HEK293 (cell line): ENCODE measurements around the gene IL17REL.

Experiments
- CTCF ChIA-PET: fragments of 350-600 bp; formaldehyde crosslinking; extraction: SDS; loops from one replicate; lab custom pipeline; 2021; ENCODE audit warnings: antibody characterized with exemption; lab: Yijun Ruan, JAX
- POLR2A ChIA-PET: fragments of 300-600 bp; formaldehyde crosslinking; extraction: SDS; loops from one replicate; lab custom pipeline; 2020; ENCODE audit warnings: antibody characterized with exemption, inconsistent platforms; lab: Yijun Ruan, JAX
- H3K27ac ChIP-seq: fragments of 200-500 bp; sonication (Bioruptor generic); 2 replicates; pipeline ENCODE4 v1.5.1; 2014; ENCODE audit warnings: low read depth, low read length, control low read depth, inconsistent platforms; ENCODE audit errors: extremely low read depth
- H3K36me3 ChIP-seq, 2 experiments: fragments of 200-500 bp in 1 of 2; sonication (Bioruptor generic) in 1 of 2; 1 replicate in 1 of 2; 2 replicates in 1 of 2; pipeline ENCODE4 v1.5.1; 2014 to 2017; ENCODE audit warnings: inconsistent platforms in 2 of 2, low read length in 2 of 2; ENCODE audit not compliant: control insufficient read depth in 2 of 2, insufficient read depth in 1 of 2
- H3K4me1 ChIP-seq: fragments of 200-500 bp; sonication (Bioruptor generic); 2 replicates; pipeline ENCODE4 v1.5.1; 2014; ENCODE audit warnings: mild to moderate bottlenecking, low read length, inconsistent platforms; ENCODE audit not compliant: control insufficient read depth, insufficient read depth
- H3K4me3 ChIP-seq: 2 replicates; pipeline ENCODE4 v1.5.1; 2011; ENCODE audit warnings: low read depth, mild to moderate bottlenecking, control low read depth, low read length, moderate library complexity
- H3K9me3 ChIP-seq: fragments of 200-500 bp; sonication (Bioruptor generic); 2 replicates; pipeline ENCODE4 v1.5.1; 2014; ENCODE audit warnings: low read depth, low read length, inconsistent platforms; ENCODE audit not compliant: control insufficient read depth, insufficient read depth
- EGR2 ChIP-seq: fragments of 450-650 bp; formaldehyde crosslinking; IDR thresholded peaks from 2 replicates; pipeline ENCODE4 v1.5.1; 2016; ENCODE audit warnings: low read depth, missing biosample characterization, missing genetic modification characterization
- INSM2 ChIP-seq: fragments of 450-650 bp; formaldehyde crosslinking; IDR thresholded peaks from 2 replicates; pipeline ENCODE4 v1.5.1; 2016; ENCODE audit warnings: missing biosample characterization, missing genetic modification characterization
- KLF16 ChIP-seq: fragments of 450-650 bp; formaldehyde crosslinking; IDR thresholded peaks from 2 replicates; pipeline ENCODE4 v1.5.1; 2017; ENCODE audit warnings: missing biosample characterization, missing genetic modification characterization
- MZF1 ChIP-seq: fragments of 450-650 bp; formaldehyde crosslinking; IDR thresholded peaks from 2 replicates; pipeline ENCODE4 v1.5.1; 2017; ENCODE audit warnings: missing biosample characterization, missing genetic modification characterization, borderline replicate concordance
- OVOL3 ChIP-seq: fragments of 450-650 bp; formaldehyde crosslinking; IDR thresholded peaks from 2 replicates; pipeline ENCODE4 v1.5.1; 2016; ENCODE audit warnings: missing biosample characterization, missing genetic modification characterization
- TRIM28 ChIP-seq: IDR thresholded peaks from 2 replicates; pipeline ENCODE4 v1.6.1; 2011; ENCODE audit warnings: low read length, control low read depth, borderline replicate concordance
- YY2 ChIP-seq: fragments of 450-650 bp; formaldehyde crosslinking; IDR thresholded peaks from 2 replicates; pipeline ENCODE4 v1.5.1; 2016; ENCODE audit warnings: missing biosample characterization, missing genetic modification characterization
- ZBTB8A ChIP-seq: fragments of 450-650 bp; formaldehyde crosslinking; IDR thresholded peaks from 2 replicates; pipeline ENCODE4 v1.5.1; 2016; ENCODE audit warnings: missing biosample characterization, missing genetic modification characterization
- ZFHX2 ChIP-seq: fragments of 450-650 bp; formaldehyde crosslinking; conservative IDR thresholded peaks from 2 replicates; pipeline ENCODE4 v1.5.1; 2016; ENCODE audit warnings: missing biosample characterization, missing genetic modification characterization
- ZFP37 ChIP-seq: fragments of 450-650 bp; formaldehyde crosslinking; IDR thresholded peaks from 2 replicates; pipeline ENCODE4 v1.5.1; 2016; ENCODE audit warnings: missing biosample characterization, missing genetic modification characterization
- ZIC2 ChIP-seq: fragments of 450-650 bp; formaldehyde crosslinking; IDR thresholded peaks from 2 replicates; pipeline ENCODE4 v1.5.1; 2016; ENCODE audit warnings: missing biosample characterization, missing genetic modification characterization
- ZNF10 ChIP-seq: fragments of 450-650 bp; formaldehyde crosslinking; IDR thresholded peaks from 2 replicates; pipeline ENCODE4 v1.5.1; 2017; ENCODE audit warnings: missing biosample characterization, missing genetic modification characterization
- ZNF140 ChIP-seq: fragments of 450-650 bp; formaldehyde crosslinking; IDR thresholded peaks from 2 replicates; pipeline ENCODE4 v1.5.1; 2016; ENCODE audit warnings: missing biosample characterization, missing genetic modification characterization
- ZNF18 ChIP-seq: fragments of 450-650 bp; formaldehyde crosslinking; IDR thresholded peaks from 2 replicates; pipeline ENCODE4 v1.5.1; 2016; ENCODE audit warnings: missing biosample characterization, missing genetic modification characterization
- ZNF19 ChIP-seq: fragments of 450-650 bp; formaldehyde crosslinking; IDR thresholded peaks from 2 replicates; pipeline ENCODE4; 2016; ENCODE audit warnings: missing biosample characterization, missing genetic modification characterization, low read depth
- ZNF26 ChIP-seq: fragments of 450-650 bp; formaldehyde crosslinking; IDR thresholded peaks from 2 replicates; pipeline ENCODE4 v1.5.1; 2016; ENCODE audit warnings: missing biosample characterization, missing genetic modification characterization
- ZNF398 ChIP-seq: fragments of 450-650 bp; formaldehyde crosslinking; IDR thresholded peaks from 2 replicates; pipeline ENCODE4 v1.5.1; 2017; ENCODE audit warnings: missing biosample characterization, missing genetic modification characterization
- ZNF426 ChIP-seq: fragments of 450-650 bp; formaldehyde crosslinking; IDR thresholded peaks from 2 replicates; pipeline ENCODE4 v1.5.1; 2017; ENCODE audit warnings: missing biosample characterization, missing genetic modification characterization, mild to moderate bottlenecking, inconsistent platforms, moderate library complexity
- ZNF514 ChIP-seq: fragments of 450-650 bp; formaldehyde crosslinking; IDR thresholded peaks from 2 replicates; pipeline ENCODE4 v1.5.1; 2016; ENCODE audit warnings: missing biosample characterization, missing genetic modification characterization
- ZNF518A ChIP-seq: fragments of 450-650 bp; formaldehyde crosslinking; conservative IDR thresholded peaks from 2 replicates; pipeline ENCODE4 v1.5.1; 2016; ENCODE audit warnings: low read depth, missing biosample characterization, missing genetic modification characterization
- ZNF530 ChIP-seq: fragments of 450-650 bp; formaldehyde crosslinking; IDR thresholded peaks from 2 replicates; pipeline ENCODE4 v1.5.1; 2016; ENCODE audit warnings: low read depth, missing biosample characterization, missing genetic modification characterization
- ZNF558 ChIP-seq: fragments of 450-650 bp; formaldehyde crosslinking; IDR thresholded peaks from 2 replicates; pipeline ENCODE4 v1.5.1; 2016; ENCODE audit warnings: missing biosample characterization, missing genetic modification characterization
- ZNF654 ChIP-seq: fragments of 450-650 bp; formaldehyde crosslinking; IDR thresholded peaks from 2 replicates; pipeline ENCODE4 v1.5.1; 2016; ENCODE audit warnings: low read depth, missing biosample characterization, missing genetic modification characterization
- ZNF664 ChIP-seq: fragments of 450-650 bp; formaldehyde crosslinking; IDR thresholded peaks from 2 replicates; pipeline ENCODE4 v1.5.1; 2016; ENCODE audit warnings: missing biosample characterization, missing genetic modification characterization

Gene IL17REL

GRCh38 chr22:49981799-49982198 is 30.8 kb downstream of the IL17REL start (continued):
- TF ChIP-seq ZNF664 (0 out of 2 replicates have a peak, but pooled peaks have one; percentile 51), OVOL3 (peak; percentile 17; the same call in 1 of the 2 replicates), ZNF558 (tag by site-specific recombination) (0 out of 2 replicates have a peak, but pooled peaks have one; percentile 55), ZNF518A (tag by site-specific recombination) (peak; percentile 88), ZNF530 (tag by site-specific recombination) (0 out of 2 replicates have a peak, but pooled peaks have one; percentile 13), ZFP37 (0 out of 2 replicates have a peak, but pooled peaks have one; percentile 30), ZNF654 (tag by site-specific recombination) (peak; percentile 11; the same call in 1 of the 2 replicates), ZNF426 (tag by site-specific recombination) (peak; percentile 88), ZNF140 (peak; percentile 64; the same call in 1 of the 2 replicates)

- ChIA-PET POLR2A (no interaction called here), CTCF (interaction anchor here (0.7 to 1.4 kb wide), 11 partner anchors 8 to 211 kb away, joined by 3 to 11 read pairs (median 4); no protein-coding TSS in a partner anchor)
- no peak overlapping the region for H3K27ac ChIP-seq
- no peaks in the 10 kb centered on the region for H3K36me3 ChIP-seq
- H3K9me3 ChIP-seq, result no peaks in the 10 kb centered on the region; the same call in 1 of the 2 replicates
- H3K4me3 ChIP-seq, result no peak overlapping the region
- no peaks in the 10 kb centered on the region for H3K4me1 ChIP-seq
- TF ChIP-seq ZNF18 (tag by site-specific recombination) (no peak), ZNF426 (tag by site-specific recombination) (no peak), ZBTB8A (tag by site-specific recombination) (no peak), ZIC2 (tag by site-specific recombination) (no peak), ZNF19 (tag by site-specific recombination) (no peak), INSM2 (tag by site-specific recombination) (no peak), ZFHX2 (tag by site-specific recombination) (no peak), KLF16 (no peak), ZNF398 (tag by site-specific recombination) (no peak), ZNF26 (no peak), TRIM28 (peak; percentile 64; the same call in 1 of the 2 replicates), ZNF10 (tag by site-specific recombination) (no peak), MZF1 (tag by site-specific recombination) (no peak), EGR2 (no peak), ZNF514 (tag by site-specific recombination) (no peak), YY2 (tag by site-specific recombination) (no peak)
Observed at GRCh38 chr22:49979587-49980264, 32.8 kb downstream of the IL17REL start.
